SJSA1 (cell line): Measurements from ENCODE around the gene ACTRT2. TPM values are rescaled to one million over a fixed set of nuclear protein-coding genes. Genes with fewer than 3 reads are reported as not detected.

Source experiments
- DNase-seq, 2 experiments: peaks; one replicate each; pipeline ENCODE4 v3.0.0-alpha.2; 2015 to 2020; ENCODE audit warnings: low spot score in 2 of 2, low read depth in 1 of 2
- H3K27ac ChIP-seq: fragments of 250-450 bp; sonication (Bioruptor Pico); 2 replicates; pipeline ENCODE4 v1.5.1; 2020; ENCODE audit warnings: mild to moderate bottlenecking, moderate library complexity
- H3K27me3 ChIP-seq: fragments of 250-450 bp; sonication (Bioruptor Pico); replicated peaks from 2 replicates; pipeline ENCODE4 v1.5.1; 2020; ENCODE audit warnings: mild to moderate bottlenecking, moderate library complexity
- H3K36me3 ChIP-seq: fragments of 250-450 bp; sonication (Bioruptor Pico); 2 replicates; pipeline ENCODE4 v1.5.1; 2020; ENCODE audit warnings: mild to moderate bottlenecking
- H3K4me1 ChIP-seq: fragments of 250-450 bp; sonication (Bioruptor Pico); replicated peaks from 2 replicates; pipeline ENCODE4 v1.6.1; 2021; ENCODE audit warnings: mild to moderate bottlenecking
- H3K4me3 ChIP-seq: fragments of 250-450 bp; sonication (Bioruptor Pico); 2 replicates; pipeline ENCODE4 v1.5.1; 2020; ENCODE audit warnings: mild to moderate bottlenecking
- H3K9me3 ChIP-seq: fragments of 250-450 bp; sonication (Bioruptor Pico); replicated peaks from 2 replicates; pipeline ENCODE4 v1.5.1; 2020; ENCODE audit warnings: mild to moderate bottlenecking
- total RNA-seq: library from RNA; depleted of rRNA; stranded (reverse); fragments of >200 nt; shearing (Covaris generic); gene quantifications from 2 replicates; pipeline ENCODE4 v1.2.3, GENCODE V29; 2014

ACTRT2 gene
- total RNA-seq, 1 experiment from 2014 or later = not detected

DNA sequence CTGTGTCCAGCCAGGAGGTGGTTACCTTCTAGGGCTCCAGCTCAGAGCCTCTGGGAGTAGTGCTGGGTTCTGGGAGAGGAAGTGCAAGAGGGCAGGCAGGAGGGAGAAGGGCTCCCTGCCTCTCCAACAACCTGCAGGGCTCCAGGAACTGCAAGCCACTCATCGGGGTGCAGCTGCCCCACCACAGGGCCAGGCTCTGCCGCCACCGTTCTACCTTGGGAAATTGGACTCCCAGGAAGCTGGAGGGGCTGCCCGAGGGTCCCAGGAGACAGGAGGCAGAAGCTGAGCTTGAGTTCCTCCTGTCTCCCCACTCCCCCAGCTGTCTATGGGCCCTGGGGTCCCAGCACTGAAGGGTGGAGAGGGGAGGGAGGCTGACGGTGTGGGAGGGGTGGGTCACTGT is 40.3 kb downstream of the ACTRT2 start:
- Histone ChIP-seq H3K9me3 (no peaks in the 10 kb centered on the region), H3K4me3 (no peak overlapping the region), H3K4me1 (no peaks in the 10 kb centered on the region), H3K36me3 (no peaks in the 10 kb centered on the region), H3K27ac (no peak overlapping the region), H3K27me3 (0 out of 2 replicates have a peak, but pooled peaks cover 2% of the 10 kb centered on the region)
- DNase-seq = no peak

DNA sequence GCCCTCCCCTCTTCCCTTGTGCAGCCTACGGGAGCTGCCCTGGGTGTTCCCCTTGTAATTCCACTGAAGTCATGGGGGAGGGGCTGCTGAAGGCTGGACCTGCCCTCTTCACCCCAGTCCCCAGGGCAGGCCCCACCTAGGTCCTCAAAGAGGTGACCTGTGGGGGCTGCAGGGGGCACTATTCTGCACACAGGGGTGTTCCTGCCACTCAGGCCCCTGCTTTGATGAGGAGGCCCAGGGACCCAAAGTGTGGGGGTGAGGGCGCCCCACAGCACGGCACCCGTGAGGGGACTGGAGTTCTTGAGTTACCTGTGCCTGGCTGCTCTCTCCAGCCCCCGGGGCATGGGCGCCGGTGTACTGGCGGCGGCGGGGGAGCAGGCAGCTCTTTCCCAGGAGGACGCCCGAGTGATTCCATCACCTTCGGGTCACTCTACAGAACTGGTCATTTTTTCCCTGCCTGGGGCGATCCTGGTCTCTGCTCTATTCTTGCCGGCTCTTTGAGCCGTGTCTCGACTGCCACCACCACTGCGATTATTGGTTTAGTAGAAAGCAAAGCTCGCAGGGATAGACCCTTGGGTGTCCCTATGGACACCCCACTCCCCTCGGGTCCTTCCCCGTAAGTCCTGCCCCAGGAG is 40.8 kb downstream of the ACTRT2 start:
- H3K36me3 ChIP-seq = no peaks in the 10 kb centered on the region
- H3K4me3 ChIP-seq = no peak overlapping the region
- no peak for DNase-seq
- H3K27me3 ChIP-seq = 0 out of 2 replicates have a peak, but pooled peaks cover 2% of the 10 kb centered on the region
- no peak overlapping the region for H3K27ac ChIP-seq
- no peaks in the 10 kb centered on the region for H3K9me3 ChIP-seq
- H3K4me1 ChIP-seq = no peaks in the 10 kb centered on the region

DNA sequence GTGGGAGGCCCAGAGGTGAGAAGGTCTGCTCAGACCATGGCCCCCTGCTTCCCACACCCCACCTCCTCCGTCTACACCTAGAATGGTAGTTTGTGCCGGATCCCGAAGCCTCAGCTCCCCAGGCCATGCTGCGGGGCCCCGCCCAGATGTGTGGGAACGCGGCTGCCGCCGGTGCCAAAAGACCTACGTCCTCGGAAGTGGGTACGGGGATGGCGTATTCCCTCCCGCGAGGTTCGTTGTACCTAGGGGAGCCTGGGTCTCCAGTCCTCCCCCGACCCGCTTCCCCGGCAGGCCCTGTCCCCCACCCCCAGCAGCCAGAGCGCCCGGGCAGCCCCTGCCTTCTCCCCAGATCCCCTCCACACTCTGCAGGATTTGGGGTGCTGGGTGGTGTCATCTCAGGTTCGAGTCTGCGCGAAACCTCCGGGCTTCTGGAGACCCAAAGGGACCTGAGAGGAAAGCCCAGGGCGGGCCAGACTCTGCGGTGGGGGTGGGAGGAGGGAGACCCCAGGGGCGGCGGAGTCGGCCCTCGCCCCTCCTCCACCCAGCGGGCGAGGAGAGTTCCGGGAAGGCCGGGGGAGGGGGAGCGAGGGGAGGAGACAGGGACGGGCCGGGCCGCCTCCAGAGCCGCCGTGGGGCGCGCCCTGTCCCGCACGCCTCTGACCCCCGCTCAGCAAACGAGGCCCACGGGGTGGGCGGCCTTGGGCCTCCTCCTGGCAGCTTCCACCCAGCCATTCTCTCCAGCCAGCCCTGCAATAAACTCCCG is 41.5 kb downstream of the ACTRT2 start:
- no peaks in the 10 kb centered on the region for H3K4me1 ChIP-seq
- no peaks in the 10 kb centered on the region for H3K36me3 ChIP-seq
- H3K27ac ChIP-seq = no peak overlapping the region
- DNase-seq = no peak
- no peaks in the 10 kb centered on the region for H3K9me3 ChIP-seq
- H3K4me3 ChIP-seq = no peak overlapping the region
- peaks cover 8% of the 10 kb centered on the region for H3K27me3 ChIP-seq

DNA sequence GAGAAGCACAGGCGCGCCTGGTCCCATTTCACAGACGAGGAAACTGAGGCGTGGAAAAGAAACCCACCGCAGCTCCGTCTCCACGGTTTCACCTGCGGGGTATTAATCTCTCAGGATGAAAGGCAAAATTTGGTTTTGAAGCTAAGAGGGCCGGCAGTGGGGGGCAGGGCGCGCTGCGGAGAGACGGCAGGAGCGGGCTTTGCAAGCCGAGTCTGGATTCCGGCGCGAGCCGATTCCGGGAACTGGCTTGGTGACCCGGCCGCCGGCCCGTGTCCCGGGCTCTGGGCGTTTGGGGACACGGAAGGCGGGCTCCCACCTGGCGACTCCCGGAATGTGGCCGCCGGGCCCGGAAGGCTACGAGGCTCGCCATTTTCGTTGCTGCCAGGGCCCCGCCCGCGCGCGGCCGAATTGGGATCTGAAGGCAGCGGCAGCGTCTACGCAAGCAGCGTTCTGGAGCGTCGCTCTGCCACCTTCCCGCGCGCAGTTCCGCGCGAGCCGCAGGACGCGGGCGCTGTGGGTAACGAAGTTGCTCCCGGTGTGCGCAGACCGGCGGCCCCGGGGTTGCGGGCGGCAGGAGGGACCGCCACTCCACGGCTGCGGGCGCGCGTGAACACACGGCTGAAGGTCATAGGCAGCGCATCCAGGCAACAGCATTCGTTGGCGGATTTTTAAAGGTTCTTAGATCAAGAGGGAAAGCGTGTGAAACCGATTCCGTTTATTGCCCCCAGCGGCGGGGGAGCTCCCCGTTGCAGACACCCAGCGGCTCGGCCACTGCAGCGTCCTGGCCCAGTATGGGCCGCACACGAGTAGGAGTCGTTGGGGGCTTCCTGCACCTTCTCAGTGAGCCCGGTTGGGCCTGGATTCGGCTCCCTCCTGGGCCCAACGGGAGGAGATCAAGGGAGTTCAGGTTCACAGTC is 42.4 kb downstream of the ACTRT2 start:
- H3K4me1 ChIP-seq = peaks cover 2% of the 10 kb centered on the region; the same call in 1 of the 2 replicates
- H3K4me3 ChIP-seq = no peak overlapping the region
- DNase-seq = no peak
- peaks cover 14% of the 10 kb centered on the region for H3K27me3 ChIP-seq
- H3K9me3 ChIP-seq = no peaks in the 10 kb centered on the region
- no peak overlapping the region for H3K27ac ChIP-seq
- H3K36me3 ChIP-seq = no peaks in the 10 kb centered on the region

DNA sequence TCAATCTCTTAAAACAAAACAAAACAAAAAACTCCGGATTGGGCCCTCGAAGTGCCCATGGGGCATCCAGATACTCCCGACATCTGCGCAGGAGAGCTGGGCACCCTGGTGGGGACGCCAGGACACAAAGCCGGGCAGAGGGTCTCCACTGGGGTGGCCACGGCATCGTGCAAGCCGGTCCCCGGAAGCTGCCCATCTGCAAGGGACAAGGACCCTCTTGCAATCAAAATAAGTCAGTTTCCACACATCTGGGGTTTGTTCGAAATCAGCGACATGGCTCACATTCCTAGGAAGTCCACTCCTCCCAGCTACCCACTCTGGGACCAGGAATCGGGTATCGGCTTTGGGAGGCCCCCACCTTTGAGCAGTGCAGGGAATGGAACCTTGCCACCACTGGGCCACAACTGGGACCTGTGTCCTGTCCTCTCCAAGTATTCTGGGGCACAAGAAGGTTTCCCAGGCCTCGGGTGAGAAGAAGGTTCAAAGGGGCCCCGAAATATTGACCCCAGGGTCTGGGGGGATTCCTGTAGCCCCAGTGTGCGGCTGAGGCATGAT is 43.1 kb downstream of the ACTRT2 start:
- Histone ChIP-seq H3K4me1 (peaks cover 6% of the 10 kb centered on the region; the same call in 1 of the 2 replicates), H3K9me3 (no peaks in the 10 kb centered on the region), H3K36me3 (no peaks in the 10 kb centered on the region), H3K27ac (no peak overlapping the region), H3K27me3 (peaks cover 18% of the 10 kb centered on the region), H3K4me3 (no peak overlapping the region)
- DNase-seq = no peak

DNA sequence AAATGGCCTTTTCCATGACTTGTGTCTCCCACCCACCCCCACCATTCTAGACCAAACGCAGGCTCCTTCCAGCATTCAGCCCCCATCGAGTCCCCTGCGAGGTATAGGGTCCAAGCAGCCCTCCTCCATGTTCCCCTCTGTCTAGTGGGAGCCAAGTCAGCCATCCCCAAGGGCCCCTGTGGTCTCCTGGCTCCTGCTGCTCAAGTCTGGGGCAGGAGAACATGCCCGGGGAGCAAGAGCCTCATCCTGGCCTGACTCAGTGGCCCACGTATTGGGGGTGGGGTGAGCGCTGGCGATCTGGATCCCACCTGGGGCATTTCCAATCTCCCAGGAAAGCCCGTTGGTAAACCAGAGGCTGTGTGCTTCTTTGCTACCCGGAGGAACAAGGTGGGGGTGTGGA is 43.6 kb downstream of the ACTRT2 start:
- Histone ChIP-seq H3K27ac (no peak overlapping the region), H3K36me3 (no peaks in the 10 kb centered on the region), H3K27me3 (peaks cover 20% of the 10 kb centered on the region), H3K4me1 (peaks cover 9% of the 10 kb centered on the region), H3K9me3 (no peaks in the 10 kb centered on the region), H3K4me3 (no peak overlapping the region)
- DNase-seq = no peak

DNA sequence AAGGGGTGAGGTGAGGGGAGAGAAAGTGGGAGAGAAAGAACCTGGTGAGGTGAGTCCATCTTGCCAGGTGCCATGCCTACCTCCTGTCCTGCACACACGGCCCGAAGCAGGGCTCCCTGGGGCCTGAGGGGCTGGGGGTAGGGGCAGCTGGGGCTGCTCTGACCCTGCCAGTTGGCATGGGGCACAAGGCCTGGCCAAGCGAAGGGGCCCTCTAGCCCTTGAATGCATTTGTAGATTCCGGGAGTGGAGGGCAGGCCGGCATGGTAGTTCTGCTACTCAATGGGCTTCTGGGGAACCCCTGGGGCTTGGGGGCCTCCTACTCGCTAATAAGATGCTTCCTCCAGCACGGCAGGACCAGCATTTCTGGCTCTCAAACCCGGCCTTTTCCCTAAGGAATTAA is 44.1 kb downstream of the ACTRT2 start:
- no peak for DNase-seq
- Histone ChIP-seq H3K27me3 (peaks cover 21% of the 10 kb centered on the region), H3K4me1 (peaks cover 11% of the 10 kb centered on the region)

DNA sequence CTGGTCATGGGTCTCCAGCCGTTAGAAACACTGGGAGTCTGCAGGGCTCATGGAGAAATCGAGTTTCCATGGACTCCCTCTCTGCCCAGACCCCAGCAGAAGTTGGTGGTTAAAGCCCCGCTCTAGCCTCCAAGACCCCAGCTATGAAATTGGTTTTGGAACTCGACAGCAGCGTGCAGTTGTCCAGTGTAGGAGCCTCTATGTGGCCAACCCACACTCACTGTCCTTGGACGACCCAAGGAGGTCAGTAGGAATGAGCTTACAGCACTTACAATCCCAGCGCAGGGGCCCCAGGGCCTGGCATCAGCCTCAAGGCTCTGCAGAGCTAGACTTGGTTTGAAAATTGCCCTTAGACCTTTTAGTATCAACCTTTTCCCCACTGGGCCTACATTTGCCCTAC is 44.5 kb downstream of the ACTRT2 start:
- peaks cover 3% of the 10 kb centered on the region; the same call in 1 of the 2 replicates for H3K9me3 ChIP-seq
- H3K4me1 ChIP-seq = peaks cover 11% of the 10 kb centered on the region
- no peak for DNase-seq
- H3K27ac ChIP-seq = no peak overlapping the region
- no peaks in the 10 kb centered on the region for H3K36me3 ChIP-seq
- no peak overlapping the region for H3K4me3 ChIP-seq
- H3K27me3 ChIP-seq = peaks cover 25% of the 10 kb centered on the region

More for the DNA sequence above, 44.1 kb downstream of the ACTRT2 start:
- Histone ChIP-seq H3K36me3 (no peaks in the 10 kb centered on the region), H3K9me3 (no peaks in the 10 kb centered on the region), H3K27ac (no peak overlapping the region), H3K4me3 (no peak overlapping the region)

DNA sequence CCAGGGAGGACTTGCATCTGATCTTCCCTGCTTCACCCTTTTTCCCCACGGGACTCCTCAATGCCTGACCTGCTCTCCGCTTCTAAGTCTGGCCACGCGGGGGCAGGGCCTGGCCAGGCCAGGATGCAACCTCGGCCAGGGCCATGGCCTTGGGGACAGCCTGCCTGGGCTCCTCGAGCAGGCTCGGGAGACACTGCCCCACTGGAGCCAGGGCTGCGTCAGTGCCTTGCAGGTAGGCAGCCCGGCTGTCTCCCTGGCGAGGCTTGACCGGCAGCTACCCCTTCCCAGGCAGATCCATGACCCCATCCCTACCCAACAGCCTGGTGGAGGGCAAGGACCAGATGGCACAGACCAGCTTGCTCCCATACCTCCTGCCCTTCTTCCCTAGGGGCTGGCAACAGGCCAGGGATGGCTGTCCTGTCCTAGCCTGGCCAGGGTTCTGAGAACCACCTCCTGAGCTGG is 45.0 kb downstream of the ACTRT2 start:
- peaks cover 28% of the 10 kb centered on the region for H3K27me3 ChIP-seq
- H3K9me3 ChIP-seq = peaks cover 4% of the 10 kb centered on the region; the same call in 1 of the 2 replicates
- DNase-seq = no peak
- H3K4me1 ChIP-seq = peaks cover 11% of the 10 kb centered on the region
- no peak overlapping the region for H3K27ac ChIP-seq
- H3K4me3 ChIP-seq = no peak overlapping the region
- no peaks in the 10 kb centered on the region for H3K36me3 ChIP-seq

DNA sequence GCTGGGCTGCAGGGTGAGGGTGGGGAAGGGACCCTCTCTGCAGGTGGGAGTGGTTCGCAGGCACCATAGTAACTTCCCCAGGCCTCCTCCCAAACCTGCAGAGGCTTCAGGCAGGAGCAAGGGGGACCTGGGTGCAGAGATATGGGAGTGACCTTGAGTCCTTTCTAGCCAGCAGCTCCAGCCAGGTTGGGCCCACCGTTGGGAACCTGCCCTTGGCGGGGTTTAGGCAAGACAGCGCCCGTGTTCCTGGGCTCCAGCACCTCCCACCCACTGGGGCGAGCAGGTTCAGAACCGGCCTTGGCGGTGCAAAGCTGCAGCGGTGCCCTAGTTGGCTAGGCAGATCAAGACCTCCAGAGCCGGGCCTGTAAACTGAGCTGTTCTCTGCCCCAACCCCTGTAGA is 45.6 kb downstream of the ACTRT2 start:
- no peak for DNase-seq
- Histone ChIP-seq H3K27me3 (peaks cover 28% of the 10 kb centered on the region), H3K27ac (no peak overlapping the region), H3K9me3 (peaks cover 4% of the 10 kb centered on the region; the same call in 1 of the 2 replicates), H3K36me3 (no peaks in the 10 kb centered on the region), H3K4me1 (peaks cover 11% of the 10 kb centered on the region), H3K4me3 (no peak overlapping the region)

DNA sequence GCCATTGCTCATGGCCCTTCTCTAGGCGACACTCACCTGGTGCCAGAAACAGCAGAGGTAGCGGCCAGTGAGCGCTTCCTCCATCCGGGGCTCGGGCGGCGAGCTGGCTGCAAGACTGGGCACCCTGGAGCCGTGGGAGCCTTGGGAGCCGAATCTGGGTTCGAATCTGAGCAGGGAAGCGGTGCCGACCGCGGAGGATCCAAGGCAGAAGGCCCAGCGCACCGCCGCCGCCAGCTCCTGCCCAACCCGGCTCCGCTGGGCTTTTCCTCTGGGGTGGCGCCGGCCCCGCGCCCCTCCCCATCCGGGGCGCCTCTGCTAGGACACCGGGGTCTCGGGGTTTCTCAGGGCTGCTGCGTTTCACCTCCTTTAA is 46.0 kb downstream of the ACTRT2 start:
- DNase-seq = no peak
- Histone ChIP-seq H3K27ac (no peak overlapping the region), H3K4me3 (no peak overlapping the region), H3K27me3 (peaks cover 28% of the 10 kb centered on the region), H3K4me1 (peaks cover 11% of the 10 kb centered on the region), H3K9me3 (peaks cover 4% of the 10 kb centered on the region; the same call in 1 of the 2 replicates), H3K36me3 (no peaks in the 10 kb centered on the region)

DNA sequence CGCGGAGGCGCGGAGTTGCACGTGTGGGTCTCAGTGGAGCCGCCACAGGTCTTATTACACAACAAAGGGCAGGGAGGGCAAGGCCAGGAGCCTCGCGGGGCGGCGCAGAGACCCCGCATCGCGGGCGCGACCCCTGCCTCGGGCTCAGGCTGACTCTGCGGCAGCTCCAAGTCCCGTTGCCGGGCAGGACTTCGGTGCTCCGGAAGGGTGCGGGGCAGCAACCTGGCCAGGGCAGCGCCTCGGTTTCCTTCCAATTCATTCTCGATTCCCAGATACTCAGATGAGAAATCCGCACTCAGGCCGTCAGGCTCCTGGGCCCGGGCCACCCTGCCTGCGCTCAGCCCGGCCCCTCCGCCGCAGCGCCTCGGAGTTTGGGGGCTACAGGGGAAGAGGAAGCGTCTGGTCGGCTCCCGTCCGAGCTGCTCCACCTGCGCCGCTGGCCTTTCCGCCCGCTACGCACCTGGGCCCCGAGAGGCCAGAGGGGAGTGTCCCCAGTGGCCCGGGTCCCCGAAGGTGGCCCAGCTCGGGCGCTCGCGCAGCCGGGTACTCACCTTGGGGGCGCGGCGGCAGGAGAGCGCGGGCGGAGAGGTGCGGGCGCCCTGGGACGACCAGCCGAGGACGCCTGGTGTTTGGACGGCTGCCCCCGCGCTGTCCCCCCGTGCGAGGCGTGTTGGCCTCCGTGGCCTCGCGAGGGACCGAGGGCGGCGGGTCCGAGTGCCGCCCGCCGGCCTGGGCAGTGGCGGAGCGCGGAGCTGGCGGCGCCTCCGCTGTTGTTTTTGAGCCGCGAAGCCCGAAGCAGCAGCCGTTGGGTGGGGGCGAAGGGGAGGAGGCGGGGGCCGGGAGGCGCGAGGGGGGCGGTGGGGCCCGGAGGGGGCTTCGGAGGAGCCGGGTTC is 46.6 kb downstream of the ACTRT2 start:
- H3K36me3 ChIP-seq = no peaks in the 10 kb centered on the region
- H3K27ac ChIP-seq = no peak overlapping the region
- H3K4me3 ChIP-seq = no peak overlapping the region
- peaks cover 28% of the 10 kb centered on the region for H3K27me3 ChIP-seq
- peaks cover 4% of the 10 kb centered on the region; the same call in 1 of the 2 replicates for H3K9me3 ChIP-seq
- DNase-seq = no peak
- H3K4me1 ChIP-seq = peaks cover 11% of the 10 kb centered on the region
